H9 (cell line): ENCODE results near the gene SLC19A1. TPM values are rescaled to one million over a fixed set of nuclear protein-coding genes. Genes with fewer than 3 reads are reported as not detected.

Experiments
- DNase-seq: peaks from one replicate; pipeline ENCODE4 v3.0.0-alpha.2; 2017
- H2AFZ ChIP-seq: one replicate; pipeline ENCODE4 v1.6.1; 2013; ENCODE audit warnings: mild to moderate bottlenecking, low read length, control low read depth, moderate library complexity
- H2AK5ac ChIP-seq: 2 replicates; pipeline ENCODE4 v1.6.1; 2013; ENCODE audit warnings: low read length, control low read depth, mixed read lengths; ENCODE audit not compliant: insufficient read length
- H2BK120ac ChIP-seq: one replicate; pipeline ENCODE4 v1.6.1; 2013; ENCODE audit warnings: low read depth, mild to moderate bottlenecking, low read length, control low read depth, inconsistent platforms; ENCODE audit not compliant: poor library complexity, severe bottlenecking
- H2BK12ac ChIP-seq: 2 replicates; pipeline ENCODE4 v1.6.1; 2013; ENCODE audit warnings: low read length, control low read depth, mixed read lengths, low read depth; ENCODE audit not compliant: insufficient read length
- H2BK15ac ChIP-seq: 2 replicates; pipeline ENCODE4 v1.6.1; 2013; ENCODE audit warnings: low read depth, low read length, control low read depth
- H2BK20ac ChIP-seq: one replicate; pipeline ENCODE4 v1.6.1; 2013; ENCODE audit warnings: low read depth, mild to moderate bottlenecking, low read length, control low read depth, inconsistent platforms; ENCODE audit not compliant: poor library complexity, severe bottlenecking
- H2BK5ac ChIP-seq: 2 replicates; pipeline ENCODE4 v1.6.1; 2013; ENCODE audit warnings: low read length, control low read depth, mixed read lengths; ENCODE audit not compliant: insufficient read length
- H3K14ac ChIP-seq: 2 replicates; pipeline ENCODE4 v1.6.1; 2013; ENCODE audit warnings: low read length, control low read depth; ENCODE audit not compliant: insufficient read depth
- H3K18ac ChIP-seq: 2 replicates; pipeline ENCODE4 v1.6.1; 2013; ENCODE audit warnings: low read depth, mild to moderate bottlenecking, mixed read lengths, low read length, control low read depth; ENCODE audit not compliant: insufficient read length
- H3K23ac ChIP-seq: 2 replicates; pipeline ENCODE4 v1.6.1; 2013; ENCODE audit warnings: low read length, control low read depth, mixed read lengths, low read depth; ENCODE audit not compliant: insufficient read length
- H3K23me2 ChIP-seq: 2 replicates; pipeline ENCODE4 v1.6.1; 2013; ENCODE audit warnings: low read depth, mild to moderate bottlenecking, mixed read lengths, low read length, control low read depth; ENCODE audit not compliant: insufficient read length, poor library complexity, severe bottlenecking
- H3K27ac ChIP-seq: 2 replicates; pipeline ENCODE4 v1.5.1; 2013; ENCODE audit warnings: low read length, control low read depth, mixed read lengths, low read depth; ENCODE audit not compliant: insufficient read length
- H3K27me3 ChIP-seq: 2 replicates; pipeline ENCODE4 v1.6.1; 2013; ENCODE audit warnings: low read length, control low read depth, inconsistent platforms; ENCODE audit not compliant: insufficient read depth
- H3K4ac ChIP-seq: 2 replicates; pipeline ENCODE4 v1.6.1; 2013; ENCODE audit warnings: low read depth, mild to moderate bottlenecking, control low read depth, inconsistent platforms, low read length, moderate library complexity
- H3K4me1 ChIP-seq: 2 replicates; pipeline ENCODE4 v1.6.1; 2013; ENCODE audit warnings: low read length, control low read depth, inconsistent platforms; ENCODE audit not compliant: insufficient read depth
- H3K4me2 ChIP-seq: 2 replicates; pipeline ENCODE4 v1.6.1; 2013; ENCODE audit warnings: low read length, control low read depth, mixed read lengths; ENCODE audit not compliant: insufficient read length, insufficient read depth
- H3K56ac ChIP-seq: 2 replicates; pipeline ENCODE4 v1.6.1; 2013; ENCODE audit warnings: low read depth, mild to moderate bottlenecking, mixed read lengths, low read length, control low read depth; ENCODE audit not compliant: insufficient read length
- H3K79me1 ChIP-seq: 2 replicates; pipeline ENCODE4 v1.6.1; 2013; ENCODE audit warnings: low read depth, mild to moderate bottlenecking, moderate library complexity, low read length, control low read depth, inconsistent platforms; ENCODE audit not compliant: insufficient read depth, poor library complexity, severe bottlenecking
- H3K79me2 ChIP-seq: 2 replicates; pipeline ENCODE4 v1.6.1; 2013; ENCODE audit warnings: low read length, control low read depth, inconsistent platforms; ENCODE audit not compliant: insufficient read depth
- H3K9ac ChIP-seq: 2 replicates; pipeline ENCODE4 v1.6.1; 2013; ENCODE audit warnings: low read length, control low read depth, mixed read lengths; ENCODE audit not compliant: insufficient read length; ENCODE audit errors: extremely low read depth
- H3K9me3 ChIP-seq: one replicate; pipeline ENCODE4 v1.6.1; 2013; ENCODE audit warnings: low read depth, low read length, inconsistent platforms; ENCODE audit not compliant: control insufficient read depth
- H3T11ph ChIP-seq: one replicate; pipeline ENCODE4 v1.6.1; 2013; ENCODE audit warnings: mild to moderate bottlenecking, low read length, control low read depth, inconsistent platforms
- H4K20me1 ChIP-seq: one replicate; pipeline ENCODE4 v1.6.1; 2013; ENCODE audit not compliant: control insufficient read depth, insufficient read length, insufficient read depth
- H4K5ac ChIP-seq: 2 replicates; pipeline ENCODE4 v1.6.1; 2013; ENCODE audit warnings: low read depth, mild to moderate bottlenecking, mixed read lengths, low read length, control low read depth; ENCODE audit not compliant: insufficient read length
- H4K8ac ChIP-seq: replicated peaks from 2 replicates; pipeline ENCODE4 v1.6.1; 2013; ENCODE audit warnings: low read length, control low read depth, mixed read lengths, low read depth; ENCODE audit not compliant: insufficient read length
- H4K91ac ChIP-seq: 2 replicates; pipeline ENCODE4 v1.6.1; 2013; ENCODE audit warnings: low read depth, mild to moderate bottlenecking, moderate library complexity, mixed read lengths, low read length, control low read depth; ENCODE audit not compliant: insufficient read length
- H3K27ac Mint-ChIP-seq, 3 experiments: 2 replicates in 2 of 3; 3 replicates in 1 of 3; pipeline ENCODE4 v1.8.0; 2020 to 2021; ENCODE audit warnings: mixed read lengths in 3 of 3, mild to moderate bottlenecking in 1 of 3, moderate library complexity in 1 of 3
- H3K27me3 Mint-ChIP-seq: 2 replicates; pipeline ENCODE4 v1.8.0; 2021; ENCODE audit warnings: low read depth, mild to moderate bottlenecking, moderate library complexity, mixed read lengths
- H3K36me3 Mint-ChIP-seq, 3 experiments: 2 replicates in 2 of 3; 3 replicates in 1 of 3; pipeline ENCODE4 v1.8.0; 2020 to 2021; ENCODE audit warnings: low read depth in 3 of 3, mixed read lengths in 3 of 3; ENCODE audit not compliant: insufficient read depth in 1 of 3
- H3K4me1 Mint-ChIP-seq, 2 experiments: 2 replicates each; pipeline ENCODE4 v1.8.0; 2020; ENCODE audit warnings: mixed read lengths in 2 of 2
- H3K4me3 Mint-ChIP-seq, 2 experiments: 2 replicates in 1 of 2; 3 replicates in 1 of 2; pipeline ENCODE4 v1.8.0; 2020 to 2021; ENCODE audit warnings: mild to moderate bottlenecking in 2 of 2, mixed read lengths in 2 of 2, moderate library complexity in 1 of 2
- H3K9me3 Mint-ChIP-seq, 2 experiments: 2 replicates in 1 of 2; 3 replicates in 1 of 2; pipeline ENCODE4 v1.8.0; 2020; ENCODE audit warnings: mild to moderate bottlenecking in 2 of 2, mixed read lengths in 2 of 2, moderate library complexity in 1 of 2
- CTCF ChIP-seq: fragments of 200-600 bp; sonication (generic); conservative IDR thresholded peaks from 3 replicates; pipeline ENCODE4 v1.8.0; 2021; ENCODE audit warnings: antibody characterized with exemption, mild to moderate bottlenecking
- WGBS: extraction: QIAGEN DNeasy Blood & Tissue Kit; methylation state at CpG from one replicate; pipeline ENCODE4 v1.1.7; 2013; ENCODE audit warnings: missing lambda C conversion rate, low lambda C conversion rate, mixed read lengths; ENCODE audit not compliant: insufficient read length; ENCODE audit errors: extremely low coverage; 5-methylcytosine and 5-hydroxymethylcytosine counted together
- total RNA-seq: library from RNA; stranded (reverse); gene quantifications from 2 replicates; pipeline ENCODE4 v1.2.1, GENCODE V29; 2021

Gene SLC19A1
- total RNA-seq, 1 experiment from 2014 or later = 32.4 TPM

- no CpG with 5 or more reads among the region's 30 CpGs for WGBS
- H3K23ac ChIP-seq = no peak overlapping the region
- no peaks in the 10 kb centered on the region for H3K9me3 ChIP-seq
- Mint-ChIP-seq H3K36me3 (peaks cover 31 to 65% (median 56%) of the 10 kb centered on the region in 3 experiments), H3K27ac (no peak overlapping the region), H3K9me3 (no peaks in the 10 kb centered on the region), H3K27me3 (no peaks in the 10 kb centered on the region; the same call in 1 of the 2 replicates), H3K4me3 (no peak overlapping the region), H3K4me1 (no peaks in the 10 kb centered on the region)
- no peak overlapping the region for H2BK120ac ChIP-seq
- no peak overlapping the region for H2AFZ ChIP-seq
- no peak overlapping the region for H4K5ac ChIP-seq
- H3K27ac ChIP-seq = no peak overlapping the region
- H3K14ac ChIP-seq = no peak overlapping the region
- H3K9ac ChIP-seq = no peak overlapping the region
- H2AK5ac ChIP-seq = no peak overlapping the region
- H3K56ac ChIP-seq = no peak overlapping the region
- no peak for DNase-seq
- no peak overlapping the region for H2BK20ac ChIP-seq
- no peak overlapping the region for H3T11ph ChIP-seq
- peaks cover 2% of the 10 kb centered on the region for H3K23me2 ChIP-seq
- H4K20me1 ChIP-seq = peaks cover 4% of the 10 kb centered on the region
- no peak overlapping the region for H2BK15ac ChIP-seq
- no peaks in the 10 kb centered on the region for H3K79me1 ChIP-seq
- H3K4ac ChIP-seq = no peak overlapping the region
- H4K91ac ChIP-seq = no peak overlapping the region
- no peak overlapping the region for H3K18ac ChIP-seq
- no peak overlapping the region for H3K4me2 ChIP-seq
- H2BK12ac ChIP-seq = no peak overlapping the region
- no peak for TF ChIP-seq CTCF
- H3K79me2 ChIP-seq = no peaks in the 10 kb centered on the region
- no peaks in the 10 kb centered on the region for H3K27me3 ChIP-seq
- no peaks in the 10 kb centered on the region for H3K4me1 ChIP-seq
- no peak overlapping the region for H4K8ac ChIP-seq
- H2BK5ac ChIP-seq = no peak overlapping the region
Observed at GRCh38 chr21:45494851-45495680, 47.2 kb downstream of the SLC19A1 start.
